Measurements from ENCODE around the gene RNF212B. TPM values are rescaled to one million over a fixed set of nuclear protein-coding genes. Genes with fewer than 3 reads are reported as not detected.
A peak's percentile ranks its signal among the peaks of the same experiment; 100 is the strongest.
"Not testable (repeated sequence)": the region's sequence is repeated elsewhere in the genome, so short reads cannot be mapped to it uniquely, and the experiment has no call there.

Gene RNF212B, protein sequence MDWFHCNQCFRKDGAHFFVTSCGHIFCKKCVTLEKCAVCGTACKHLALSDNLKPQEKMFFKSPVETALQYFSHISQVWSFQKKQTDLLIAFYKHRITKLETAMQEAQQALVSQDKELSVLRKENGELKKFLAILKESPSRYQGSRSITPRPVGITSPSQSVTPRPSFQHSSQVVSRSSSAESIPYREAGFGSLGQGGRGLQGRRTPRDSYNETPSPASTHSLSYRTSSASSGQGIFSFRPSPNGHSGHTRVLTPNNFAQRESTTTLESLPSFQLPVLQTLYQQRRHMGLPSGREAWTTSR
- not detected for total RNA-seq

GRCh38 chr14:23237772-23238594 is at the start of gene RNF212B:
Gene RNF212B, plus strand, starts transcription at chr14:23237936. Its CDS starts 2,410 bp downstream, at chr14:23240346.
- Histone ChIP-seq H3K4me3 (peak within 1 kb of the TSS; percentile 19), H3K9ac (ENCODE audit: low read depth in 2 of 2, low read length in 2 of 2) (peak within 1 kb of the TSS in 1 of 2 donors; percentile 43), H3K27ac (no peak within 1 kb of the TSS), H3K27me3 (no peaks in the 10 kb centered on the region), H3K9me3 (no peaks in the 10 kb centered on the region), H3K36me3 (no peaks in the 10 kb centered on the region), H3K4me1 (no peaks in the 10 kb centered on the region)
- DNase-seq: peak; percentile 96
- intact Hi-C loops (cut with DNase I): no loop called here
- no peak for TF ChIP-seq CTCF (IDR thresholded peaks at IDR 0.05)

GRCh38 chr14:23193432-23193831 is 44.3 kb upstream of the RNF212B start:
- H3K27ac ChIP-seq: no peak overlapping the region
- H3K27me3 ChIP-seq: no peaks in the 10 kb centered on the region
- no peaks in the 10 kb centered on the region for H3K36me3 ChIP-seq
- H3K4me1 ChIP-seq: no peaks in the 10 kb centered on the region
- no peak overlapping the region for H3K4me3 ChIP-seq
- H3K9me3 ChIP-seq: no peaks in the 10 kb centered on the region
- intact Hi-C loops (cut with DNase I): no loop called here
- H3K9ac ChIP-seq (ENCODE audit: low read depth in 2 of 2, low read length in 2 of 2): no peak overlapping the region
- no peak for DNase-seq
- no peak for TF ChIP-seq CTCF (IDR thresholded peaks at IDR 0.05)

GRCh38 chr14:23195552-23196101 is 42.1 kb upstream of the RNF212B start:
- no peaks in the 10 kb centered on the region for H3K9me3 ChIP-seq
- H3K4me3 ChIP-seq: no peak overlapping the region
- H3K27me3 ChIP-seq: no peaks in the 10 kb centered on the region
- H3K4me1 ChIP-seq: no peaks in the 10 kb centered on the region
- DNase-seq: no peak
- TF ChIP-seq CTCF (IDR thresholded peaks at IDR 0.05): no peak
- intact Hi-C loops (cut with DNase I): no loop called here
- no peak overlapping the region for H3K27ac ChIP-seq
- H3K36me3 ChIP-seq: no peaks in the 10 kb centered on the region
- H3K9ac ChIP-seq (ENCODE audit: low read depth in 2 of 2, low read length in 2 of 2): no peak overlapping the region

GRCh38 chr14:23196487-23196886 is 41.2 kb upstream of the RNF212B start:
- intact Hi-C loops (cut with DNase I); H3K9me3 ChIP-seq; DNase-seq: not testable (repeated sequence)

GRCh38 chr14:23199141-23199540 is 38.6 kb upstream of the RNF212B start:
- H3K27ac ChIP-seq; H3K9ac ChIP-seq (ENCODE audit: low read depth in 2 of 2, low read length in 2 of 2); H3K4me3 ChIP-seq; H3K27me3 ChIP-seq; H3K9me3 ChIP-seq; DNase-seq; intact Hi-C loops (cut with DNase I); H3K4me1 ChIP-seq; H3K36me3 ChIP-seq: not testable (repeated sequence)

More at GRCh38 chr14:23196487-23196886, 41.2 kb upstream of the RNF212B start:
- not testable (repeated sequence) for H3K9ac ChIP-seq (ENCODE audit: low read depth in 2 of 2, low read length in 2 of 2); H3K36me3 ChIP-seq; H3K27me3 ChIP-seq; H3K27ac ChIP-seq; H3K4me1 ChIP-seq; H3K4me3 ChIP-seq

DNA sequence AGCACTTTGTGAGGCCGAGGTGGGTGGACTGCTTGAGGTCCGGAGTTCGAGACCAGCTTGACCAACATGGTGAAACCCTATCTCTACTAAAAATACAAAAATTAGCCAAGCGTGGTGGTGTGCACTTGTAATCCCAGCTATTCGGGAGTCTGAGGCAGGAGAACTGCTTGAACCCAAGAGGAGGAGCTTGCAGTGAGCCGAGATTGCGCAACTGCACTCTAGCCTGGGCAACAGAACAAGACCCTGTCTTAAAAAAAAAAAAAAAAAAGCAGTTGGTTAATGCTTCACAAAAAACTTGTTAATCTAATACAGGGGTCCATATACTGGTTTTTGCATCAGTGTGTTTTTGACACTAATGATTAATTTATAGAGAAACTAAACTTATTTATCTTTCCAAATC is 35.7 kb upstream of the RNF212B start:
- TF ChIP-seq CTCF (IDR thresholded peaks at IDR 0.05): no peak
- DNase-seq: no peak
- Histone ChIP-seq H3K4me3 (no peak overlapping the region), H3K27me3 (no peaks in the 10 kb centered on the region), H3K9ac (ENCODE audit: low read depth in 2 of 2, low read length in 2 of 2) (no peak overlapping the region), H3K27ac (no peak overlapping the region), H3K9me3 (no peaks in the 10 kb centered on the region), H3K4me1 (no peaks in the 10 kb centered on the region), H3K36me3 (no peaks in the 10 kb centered on the region)
- intact Hi-C loops (cut with DNase I): no loop called here

Data from colonic mucosa (tissue), 4 donors.